NCI-H128 (cell line): ENCODE results near the gene NR1I2.

Experiments used
- DNase-seq: peaks from one replicate; lab custom pipeline; 2025; ENCODE audit not compliant: unreplicated experiment; lab: John Stamatoyannopoulos, UW

Gene NR1I2

GRCh38 chr3:119778811-119779210 lies 3.1 kb upstream of the NR1I2 start:
- DNase-seq: no peak

- DNase-seq: no peak
Observed at GRCh38 chr3:119779731-119780383, 2.0 kb upstream of the NR1I2 start.

- no peak for DNase-seq
Observed at GRCh38 chr3:119782460-119782859, 559 bp downstream of the NR1I2 start.

GRCh38 chr3:119783255-119783654 lies 1.4 kb downstream of the NR1I2 start:
- no peak for DNase-seq

- DNase-seq: no peak
Observed at GRCh38 chr3:119783883-119784282, 2.0 kb downstream of the NR1I2 start.

- no peak for DNase-seq
Observed at GRCh38 chr3:119786409-119786808, 4.5 kb downstream of the NR1I2 start.

- no peak for DNase-seq
Observed at GRCh38 chr3:119790369-119790768, 8.5 kb downstream of the NR1I2 start.

GRCh38 chr3:119792270-119792669 lies 10.4 kb downstream of the NR1I2 start:
- no peak for DNase-seq

- DNase-seq: no peak
Observed at GRCh38 chr3:119794401-119794800, 12.5 kb downstream of the NR1I2 start.

GRCh38 chr3:119794971-119795612 lies 13.2 kb downstream of the NR1I2 start:
- no peak for DNase-seq

GRCh38 chr3:119795849-119796248 lies 13.9 kb downstream of the NR1I2 start:
- no peak for DNase-seq

- DNase-seq: no peak
Observed at GRCh38 chr3:119796368-119796767, 14.5 kb downstream of the NR1I2 start.

GRCh38 chr3:119796785-119797184 lies 14.9 kb downstream of the NR1I2 start:
- DNase-seq: no peak

- DNase-seq: no peak
Observed at GRCh38 chr3:119800844-119801243, 18.9 kb downstream of the NR1I2 start.

- no peak for DNase-seq
Observed at GRCh38 chr3:119808244-119808643, 26.3 kb downstream of the NR1I2 start.

GRCh38 chr3:119808843-119809242 lies 26.9 kb downstream of the NR1I2 start:
- no peak for DNase-seq

- no peak for DNase-seq
Observed at GRCh38 chr3:119809249-119810017, 27.5 kb downstream of the NR1I2 start.

GRCh38 chr3:119810018-119810435 lies 28.1 kb downstream of the NR1I2 start:
- no peak for DNase-seq

GRCh38 chr3:119812491-119813058 lies 30.7 kb downstream of the NR1I2 start:
- no peak for DNase-seq

GRCh38 chr3:119815716-119816115 lies 33.8 kb downstream of the NR1I2 start:
- no peak for DNase-seq

GRCh38 chr3:119817071-119817470 lies 35.2 kb downstream of the NR1I2 start:
- DNase-seq: no peak
